Neural crest cell (in vitro differentiated cells): ENCODE results near the gene FOXR1. TPM values are rescaled to one million over a fixed set of nuclear protein-coding genes. Genes with fewer than 3 reads are reported as not detected.

Experiments used
- DNase-seq: peaks from one replicate; pipeline ENCODE4 v3.0.0; 2021; ENCODE audit warnings: low read depth, mixed read lengths, low spot score
- H3K27ac Mint-ChIP-seq: one replicate; pipeline ENCODE4 v1.8.0; 2021; ENCODE audit warnings: mild to moderate bottlenecking, mixed read lengths; ENCODE audit not compliant: unreplicated experiment
- H3K27me3 Mint-ChIP-seq: 2 replicates; pipeline ENCODE4 v1.8.0; 2021; ENCODE audit warnings: low read depth, mild to moderate bottlenecking, mixed read lengths
- H3K36me3 Mint-ChIP-seq: 2 replicates; pipeline ENCODE4 v1.8.0; 2021; ENCODE audit warnings: low read depth, mild to moderate bottlenecking, mixed read lengths
- H3K4me1 Mint-ChIP-seq: 2 replicates; pipeline ENCODE4 v1.8.0; 2021; ENCODE audit warnings: mixed read lengths
- H3K4me3 Mint-ChIP-seq: one replicate; pipeline ENCODE4 v1.8.0; 2021; ENCODE audit warnings: mild to moderate bottlenecking, mixed read lengths
- H3K9me3 Mint-ChIP-seq: 2 replicates; pipeline ENCODE4 v1.8.0; 2021; ENCODE audit warnings: mixed read lengths
- long read RNA-seq: library from polyadenylated mRNA; unstranded; transcript quantifications from one replicate; pipeline ENCODE4 v2.0.0, GENCODE V29; 2020
- total RNA-seq: library from RNA; stranded (reverse); gene quantifications from 2 replicates; pipeline ENCODE4 v1.2.1, GENCODE V29; 2021
- TF ChIP-seq, protein P1 (sequence below): fragments of 200-600 bp; sonication (generic); conservative IDR thresholded peaks from 2 replicates; pipeline ENCODE4 v1.5.0; 2021; ENCODE audit warnings: antibody characterized with exemption, mild to moderate bottlenecking

Gene FOXR1, protein sequence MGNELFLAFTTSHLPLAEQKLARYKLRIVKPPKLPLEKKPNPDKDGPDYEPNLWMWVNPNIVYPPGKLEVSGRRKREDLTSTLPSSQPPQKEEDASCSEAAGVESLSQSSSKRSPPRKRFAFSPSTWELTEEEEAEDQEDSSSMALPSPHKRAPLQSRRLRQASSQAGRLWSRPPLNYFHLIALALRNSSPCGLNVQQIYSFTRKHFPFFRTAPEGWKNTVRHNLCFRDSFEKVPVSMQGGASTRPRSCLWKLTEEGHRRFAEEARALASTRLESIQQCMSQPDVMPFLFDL
- total RNA-seq: not detected in 2 replicates
- long read RNA-seq: 0 reads

DNA sequence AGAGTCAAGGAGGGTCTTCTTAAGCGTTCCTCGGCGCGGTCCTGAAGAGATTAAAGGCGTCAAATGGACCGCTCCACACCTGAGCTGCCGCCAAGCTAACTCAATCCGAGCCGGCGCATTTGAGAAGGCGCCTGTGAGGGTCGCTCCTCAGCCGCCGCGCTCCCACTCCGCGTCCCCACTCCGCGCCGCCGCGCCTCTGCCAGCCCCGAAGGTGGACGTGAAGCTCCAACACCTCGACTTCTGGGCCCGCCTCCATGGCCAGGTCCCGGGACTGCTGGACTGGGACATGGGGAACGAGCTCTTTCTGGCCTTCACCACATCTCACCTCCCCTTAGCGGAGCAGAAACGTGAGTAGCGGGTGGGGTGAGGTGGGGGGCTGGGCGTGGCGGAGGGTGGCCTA is at the start of gene FOXR1:
FOXR1 (plus strand) TSS at position 116 of the 400 bp plus-strand sequence; CDS start at position 287, 171 bp downstream.
- TF ChIP-seq, protein P1, sequence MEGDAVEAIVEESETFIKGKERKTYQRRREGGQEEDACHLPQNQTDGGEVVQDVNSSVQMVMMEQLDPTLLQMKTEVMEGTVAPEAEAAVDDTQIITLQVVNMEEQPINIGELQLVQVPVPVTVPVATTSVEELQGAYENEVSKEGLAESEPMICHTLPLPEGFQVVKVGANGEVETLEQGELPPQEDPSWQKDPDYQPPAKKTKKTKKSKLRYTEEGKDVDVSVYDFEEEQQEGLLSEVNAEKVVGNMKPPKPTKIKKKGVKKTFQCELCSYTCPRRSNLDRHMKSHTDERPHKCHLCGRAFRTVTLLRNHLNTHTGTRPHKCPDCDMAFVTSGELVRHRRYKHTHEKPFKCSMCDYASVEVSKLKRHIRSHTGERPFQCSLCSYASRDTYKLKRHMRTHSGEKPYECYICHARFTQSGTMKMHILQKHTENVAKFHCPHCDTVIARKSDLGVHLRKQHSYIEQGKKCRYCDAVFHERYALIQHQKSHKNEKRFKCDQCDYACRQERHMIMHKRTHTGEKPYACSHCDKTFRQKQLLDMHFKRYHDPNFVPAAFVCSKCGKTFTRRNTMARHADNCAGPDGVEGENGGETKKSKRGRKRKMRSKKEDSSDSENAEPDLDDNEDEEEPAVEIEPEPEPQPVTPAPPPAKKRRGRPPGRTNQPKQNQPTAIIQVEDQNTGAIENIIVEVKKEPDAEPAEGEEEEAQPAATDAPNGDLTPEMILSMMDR: no peak
- no peaks in the 10 kb centered on the region for H3K36me3 Mint-ChIP-seq

DNA sequence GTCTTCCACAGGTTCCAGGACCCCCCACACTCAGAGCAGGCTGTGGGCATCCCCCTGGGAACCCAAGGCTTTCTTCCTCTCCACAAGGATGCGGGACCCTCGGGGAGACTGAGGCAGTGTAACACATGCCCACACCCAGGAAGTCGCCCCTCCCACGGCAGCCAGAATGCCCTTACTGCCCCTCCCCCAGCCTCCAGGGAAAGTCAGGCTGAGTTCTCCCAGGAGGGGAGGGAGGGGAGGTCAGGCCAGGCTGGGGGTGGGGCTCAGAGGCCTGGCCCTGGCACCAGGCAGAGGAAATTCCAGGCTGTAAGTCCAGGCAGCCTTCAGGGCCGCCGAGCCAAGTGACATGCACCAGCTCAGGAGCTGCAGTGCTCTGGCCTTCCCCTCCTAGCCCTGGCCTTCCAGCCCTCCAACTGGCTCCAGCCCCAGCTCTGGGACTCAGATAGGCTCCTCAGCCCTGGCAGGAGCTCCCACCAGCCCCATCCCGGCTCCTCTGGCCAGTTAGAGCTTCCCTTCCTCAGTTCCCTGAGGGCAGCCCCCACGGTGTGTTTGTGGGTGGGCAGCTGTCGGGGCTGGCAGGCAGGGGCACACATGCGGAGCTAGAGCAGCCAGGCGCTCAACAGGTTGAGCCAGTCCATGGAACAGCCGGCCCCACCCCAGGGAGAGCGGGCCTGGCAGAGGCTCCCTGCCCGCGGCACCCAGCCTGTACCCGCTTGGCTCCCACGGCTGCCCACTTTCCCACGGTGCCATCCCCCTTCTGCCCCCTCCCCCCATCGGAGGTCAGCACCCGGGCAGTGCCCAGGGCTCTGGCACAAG is 49.4 kb upstream of the FOXR1 start:
- no peak overlapping the region for H3K27ac Mint-ChIP-seq
- H3K9me3 Mint-ChIP-seq: no peaks in the 10 kb centered on the region
- DNase-seq: no peak
- TF ChIP-seq, protein P1: no peak
- peak overlapping the region; percentile 85 for H3K4me3 Mint-ChIP-seq
- no peaks in the 10 kb centered on the region for H3K27me3 Mint-ChIP-seq
- H3K4me1 Mint-ChIP-seq: peaks cover 72% of the 10 kb centered on the region
- no peaks in the 10 kb centered on the region for H3K36me3 Mint-ChIP-seq

More for the DNA sequence above, at the start of gene FOXR1:
- Mint-ChIP-seq H3K4me3 (no peak within 1 kb of the TSS), H3K27ac (no peak within 1 kb of the TSS), H3K9me3 (peaks cover 2% of the 10 kb centered on the region), H3K4me1 (peaks cover 5% of the 10 kb centered on the region), H3K27me3 (peaks cover 12% of the 10 kb centered on the region)
- DNase-seq: no peak

DNA sequence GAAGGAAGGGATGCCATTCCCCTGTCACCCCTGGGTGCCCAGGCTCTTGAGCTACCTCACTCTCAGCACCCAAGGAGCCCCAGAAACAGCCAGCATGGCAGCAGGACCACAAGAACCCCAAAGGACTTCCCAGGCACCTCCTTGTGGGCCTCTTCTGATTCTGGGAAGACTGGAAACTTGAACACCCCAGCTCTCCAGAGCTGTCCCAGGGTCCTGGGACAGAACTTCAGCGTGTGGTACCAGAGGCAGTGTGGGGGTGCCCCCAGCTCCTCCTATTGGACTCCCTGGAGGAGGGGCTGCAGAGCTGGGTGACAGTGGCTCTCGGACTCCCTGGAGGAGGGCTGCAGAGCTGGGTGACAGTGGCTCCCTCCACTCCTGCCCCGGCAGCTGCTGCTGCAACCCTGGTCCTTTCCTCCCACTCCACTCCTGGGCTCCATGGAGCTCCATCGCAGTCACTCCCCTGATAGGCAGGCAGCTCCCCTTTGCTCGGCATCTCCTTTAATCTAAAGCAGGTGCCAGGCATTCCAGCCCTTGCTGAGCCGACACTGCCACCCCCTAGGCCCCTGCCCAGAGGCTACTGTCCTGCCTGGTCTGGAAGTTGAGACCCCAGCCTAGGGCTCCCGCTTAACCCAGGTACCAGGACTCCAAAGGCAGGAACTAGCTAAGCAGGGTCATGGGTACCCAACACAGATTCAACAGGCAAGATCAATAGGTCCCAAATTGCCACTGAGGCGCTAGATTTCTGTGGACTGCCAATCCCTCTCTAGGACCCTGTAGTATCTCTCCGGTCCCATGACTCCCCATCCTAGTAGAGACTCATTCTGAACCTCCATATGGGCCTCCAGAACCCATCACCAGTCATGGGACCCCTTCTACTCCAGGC is 48.6 kb upstream of the FOXR1 start:
- TF ChIP-seq, protein P1: no peak
- Mint-ChIP-seq H3K27me3 (no peaks in the 10 kb centered on the region), H3K4me1 (peaks cover 72% of the 10 kb centered on the region), H3K9me3 (no peaks in the 10 kb centered on the region), H3K27ac (no peak overlapping the region), H3K4me3 (peak overlapping the region; percentile 99), H3K36me3 (no peaks in the 10 kb centered on the region)
- DNase-seq: no peak

DNA sequence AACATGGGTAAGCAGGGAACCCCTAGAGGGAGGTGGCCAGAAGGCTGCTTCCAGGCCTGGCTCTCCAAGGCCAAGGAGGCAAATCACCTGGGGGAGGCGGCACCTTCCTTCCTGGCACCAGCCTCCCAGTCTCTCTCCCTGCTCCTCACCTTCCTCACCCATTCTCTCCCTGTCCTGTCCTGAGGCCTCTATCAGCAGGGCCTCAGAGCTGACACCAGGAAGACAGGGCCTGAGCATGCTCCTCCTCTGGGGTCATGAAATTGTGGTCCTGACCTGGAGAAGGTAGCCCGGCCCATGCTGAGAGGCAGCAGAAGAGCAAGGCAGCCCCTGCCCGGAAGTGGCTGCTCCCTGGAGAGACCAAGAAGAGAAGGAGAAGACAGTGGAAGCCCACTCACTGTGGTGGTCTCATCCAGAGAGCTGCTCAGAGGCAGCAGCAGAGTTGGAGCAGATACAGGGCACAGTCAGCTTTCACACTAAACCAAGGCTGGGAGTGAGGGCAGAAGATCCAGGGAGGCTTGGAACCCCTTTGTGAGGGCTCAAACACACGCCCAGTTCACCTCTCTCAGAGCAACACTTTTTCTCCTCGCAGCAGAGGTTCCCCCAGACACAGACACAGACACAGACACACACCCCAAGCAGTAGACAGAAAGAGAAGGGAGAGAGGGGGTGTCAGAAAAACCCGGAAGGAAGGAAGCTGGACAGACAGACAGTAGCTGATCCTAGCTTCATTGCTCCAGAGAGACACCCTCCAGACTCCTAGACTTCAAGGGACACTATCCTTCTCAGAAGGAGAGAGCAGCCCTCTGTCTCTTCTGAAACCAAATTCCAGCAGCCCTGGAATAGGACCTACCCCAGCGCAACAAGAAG is 47.6 kb upstream of the FOXR1 start:
- Mint-ChIP-seq H3K36me3 (no peaks in the 10 kb centered on the region), H3K27ac (peak overlapping the region; percentile 40), H3K27me3 (no peaks in the 10 kb centered on the region), H3K9me3 (no peaks in the 10 kb centered on the region), H3K4me1 (peaks cover 70% of the 10 kb centered on the region), H3K4me3 (peak overlapping the region; percentile 99)
- no peak for DNase-seq
- TF ChIP-seq, protein P1: no peak
